PC-3 (cell line): ENCODE data around the gene OPALIN. TPM values are rescaled to one million over a fixed set of nuclear protein-coding genes. Genes with fewer than 3 reads are reported as not detected.

Source experiments
- ATAC-seq: fragments of 200-7000 bp; cut with Tn5 transposase; 2 replicates; pipeline ENCODE4 v1.9.1; 2020; ENCODE audit warnings: mild to moderate bottlenecking, moderate library complexity
- BruUV-seq: library from RNA; stranded (reverse); fragments of 400-500 nt; replicated peaks from 2 replicates; lab custom pipeline; 2021; lab: Mats Ljungman, UMichigan
- CTCF ChIA-PET: fragments of 300-600 bp; sonication (Branson Sonifier 250); formaldehyde crosslinking; loops from one replicate; lab custom pipeline; 2022; ENCODE audit warnings: antibody characterized with exemption; lab: Charles Lee
- POLR2A ChIA-PET: fragments of 300-600 bp; sonication (Branson Sonifier 250); formaldehyde crosslinking; loops from one replicate; lab custom pipeline; 2022; ENCODE audit warnings: antibody characterized with exemption; ENCODE audit not compliant: unreplicated experiment; lab: Charles Lee
- DNase-seq: peaks from one replicate; pipeline ENCODE4 v3.0.0-alpha.2; 2015
- H2AFZ ChIP-seq: fragments of 300-600 bp; sonication (generic); 2 replicates; pipeline ENCODE4 v1.6.0; 2016; ENCODE audit warnings: antibody characterized with exemption, low read length
- H3F3A ChIP-seq: fragments of 300-600 bp; sonication (generic); one replicate; pipeline ENCODE4 v1.6.0; 2017; ENCODE audit warnings: antibody characterized with exemption, low read length, control low read depth, mild to moderate bottlenecking; ENCODE audit not compliant: unreplicated experiment
- H3K27ac ChIP-seq: fragments of 300-600 bp; sonication (generic); 2 replicates; pipeline ENCODE4 v1.5.1; 2016; ENCODE audit warnings: mild to moderate bottlenecking, low read length
- H3K27me3 ChIP-seq: fragments of 300-600 bp; sonication (generic); 2 replicates; pipeline ENCODE4 v1.6.1; 2016; ENCODE audit warnings: low read length, mixed read lengths
- H3K36me3 ChIP-seq: fragments of 300-600 bp; sonication (generic); 2 replicates; pipeline ENCODE4 v1.6.1; 2016; ENCODE audit warnings: low read depth, mixed run types, low read length, mixed read lengths
- H3K4me1 ChIP-seq: fragments of 300-600 bp; sonication (generic); 2 replicates; pipeline ENCODE4 v1.5.1; 2016; ENCODE audit warnings: low read length; ENCODE audit not compliant: insufficient read depth
- H3K4me2 ChIP-seq: fragments of 300-600 bp; sonication (generic); 2 replicates; pipeline ENCODE4 v1.6.0; 2016; ENCODE audit warnings: low read length
- H3K4me3 ChIP-seq: fragments of 300-600 bp; sonication (generic); 2 replicates; pipeline ENCODE4 v1.5.1; 2016; ENCODE audit warnings: mild to moderate bottlenecking, low read length, mixed read lengths
- H3K79me2 ChIP-seq: fragments of 300-600 bp; sonication (generic); 2 replicates; pipeline ENCODE4 v1.6.1; 2017; ENCODE audit warnings: low read length, mixed read lengths
- H3K9ac ChIP-seq: fragments of 300-600 bp; sonication (generic); 2 replicates; pipeline ENCODE4 v1.6.0; 2016; ENCODE audit warnings: mild to moderate bottlenecking, low read length
- H3K9me2 ChIP-seq: fragments of 300-600 bp; sonication (generic); replicated peaks from 2 replicates; pipeline ENCODE4 v1.6.1; 2016; ENCODE audit warnings: mixed run types, low read length, mixed read lengths
- H3K9me3 ChIP-seq: fragments of 300-600 bp; sonication (generic); 2 replicates; pipeline ENCODE4 v1.6.1; 2016; ENCODE audit warnings: low read length, mixed read lengths
- H4K20me1 ChIP-seq: fragments of 300-600 bp; sonication (generic); 2 replicates; pipeline ENCODE4 v1.6.1; 2016; ENCODE audit warnings: low read length, mixed read lengths
- EZH2 ChIP-seq: fragments of 300-600 bp; sonication (generic); IDR thresholded peaks from one replicate; pipeline ENCODE4 v1.6.1; 2017; ENCODE audit warnings: antibody characterized with exemption, mild to moderate bottlenecking, low read length; ENCODE audit not compliant: unreplicated experiment
- EZH2phosphoT487 ChIP-seq: fragments of 300-600 bp; sonication (generic); IDR thresholded peaks from 2 replicates; pipeline ENCODE4 v1.6.1; 2018; ENCODE audit warnings: mild to moderate bottlenecking, antibody characterized with exemption, low read length, borderline replicate concordance
- intact Hi-C: fragments of 100-400 bp; cut with micrococcal nuclease; formaldehyde crosslinking; loops from 2 replicates; pipeline ENCODE4 v1.9.0; 2023
- total RNA-seq: library from RNA; depleted of rRNA; stranded (reverse); fragments of >200 nt; gene quantifications from 2 replicates; pipeline ENCODE4 v1.2.3, GENCODE V29; 2014; rRNA removed
- TF ChIP-seq, protein P1 (sequence below): fragments of 300-600 bp; sonication (generic); conservative IDR thresholded peaks from 2 replicates; pipeline ENCODE4 v1.5.1; 2017; ENCODE audit warnings: antibody characterized with exemption, low read depth, mild to moderate bottlenecking, low read length

OPALIN gene
- total RNA-seq, 1 experiment from 2014 or later = not detected

- no peak overlapping the region for H3K27ac ChIP-seq
- H3K4me3 ChIP-seq = no peak overlapping the region
- CTCF ChIA-PET = no interaction called here
- TF ChIP-seq, protein P1, sequence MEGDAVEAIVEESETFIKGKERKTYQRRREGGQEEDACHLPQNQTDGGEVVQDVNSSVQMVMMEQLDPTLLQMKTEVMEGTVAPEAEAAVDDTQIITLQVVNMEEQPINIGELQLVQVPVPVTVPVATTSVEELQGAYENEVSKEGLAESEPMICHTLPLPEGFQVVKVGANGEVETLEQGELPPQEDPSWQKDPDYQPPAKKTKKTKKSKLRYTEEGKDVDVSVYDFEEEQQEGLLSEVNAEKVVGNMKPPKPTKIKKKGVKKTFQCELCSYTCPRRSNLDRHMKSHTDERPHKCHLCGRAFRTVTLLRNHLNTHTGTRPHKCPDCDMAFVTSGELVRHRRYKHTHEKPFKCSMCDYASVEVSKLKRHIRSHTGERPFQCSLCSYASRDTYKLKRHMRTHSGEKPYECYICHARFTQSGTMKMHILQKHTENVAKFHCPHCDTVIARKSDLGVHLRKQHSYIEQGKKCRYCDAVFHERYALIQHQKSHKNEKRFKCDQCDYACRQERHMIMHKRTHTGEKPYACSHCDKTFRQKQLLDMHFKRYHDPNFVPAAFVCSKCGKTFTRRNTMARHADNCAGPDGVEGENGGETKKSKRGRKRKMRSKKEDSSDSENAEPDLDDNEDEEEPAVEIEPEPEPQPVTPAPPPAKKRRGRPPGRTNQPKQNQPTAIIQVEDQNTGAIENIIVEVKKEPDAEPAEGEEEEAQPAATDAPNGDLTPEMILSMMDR = no peak
- no peak for TF ChIP-seq EZH2phosphoT487
- no peak for TF ChIP-seq EZH2
- H2AFZ ChIP-seq = no peak overlapping the region
- H4K20me1 ChIP-seq = no peaks in the 10 kb centered on the region
- no peak overlapping the region for H3K4me2 ChIP-seq
- no peak overlapping the region for H3K9ac ChIP-seq
- H3K9me3 ChIP-seq = no peaks in the 10 kb centered on the region
- H3K9me2 ChIP-seq = no peaks in the 10 kb centered on the region
- DNase-seq (no peak), ATAC-seq (no peak)
- no peaks in the 10 kb centered on the region for H3K36me3 ChIP-seq
- H3K79me2 ChIP-seq = no peaks in the 10 kb centered on the region
- BruUV-seq = no TSS peak
- peaks cover 69% of the 10 kb centered on the region for H3K27me3 ChIP-seq
- intact Hi-C loops = loop anchor here (10.0 kb wide), 2 partner anchors 73 to 453 kb away; no protein-coding TSS in a partner anchor
- H3K4me1 ChIP-seq = no peaks in the 10 kb centered on the region
- no peaks in the 10 kb centered on the region for H3F3A ChIP-seq
- POLR2A ChIA-PET = no interaction called here
These were observed 61.3 kb downstream of the OPALIN start for GRCh38 chr10:96297486-96297885.

DNA sequence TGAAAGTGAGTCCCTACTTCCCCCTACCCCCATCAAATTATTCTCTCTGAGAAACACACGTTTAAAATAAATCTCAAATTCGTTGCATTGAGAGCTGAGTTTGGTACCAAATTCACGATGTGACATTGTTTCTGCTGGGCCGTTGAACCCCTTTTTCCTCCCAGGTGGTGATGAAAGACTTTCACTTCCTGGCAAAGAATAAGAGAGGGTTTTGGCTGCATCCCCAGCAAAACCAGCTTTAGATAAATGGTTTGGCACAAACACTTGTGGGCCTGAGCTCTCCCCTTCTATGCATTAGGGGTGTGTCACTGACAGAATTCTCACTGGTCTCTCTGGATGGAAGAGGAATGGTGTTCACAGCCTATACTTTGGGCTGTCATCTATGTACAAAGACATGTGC, 63.3 kb downstream of the OPALIN start:
- Histone ChIP-seq H2AFZ (no peak overlapping the region), H3K4me2 (no peak overlapping the region), H3F3A (no peaks in the 10 kb centered on the region), H3K9me3 (no peaks in the 10 kb centered on the region), H3K79me2 (no peaks in the 10 kb centered on the region), H3K9ac (no peak overlapping the region), H3K9me2 (no peaks in the 10 kb centered on the region), H3K36me3 (no peaks in the 10 kb centered on the region), H3K27ac (no peak overlapping the region), H4K20me1 (no peaks in the 10 kb centered on the region), H3K4me3 (no peak overlapping the region), H3K27me3 (peaks cover 66% of the 10 kb centered on the region), H3K4me1 (no peaks in the 10 kb centered on the region)
- ATAC-seq (no peak), DNase-seq (no peak)
- ChIA-PET CTCF (interaction anchor here (1.0 kb wide), 1 partner anchor 66 kb away, joined by 3 read pairs; no protein-coding TSS in a partner anchor), POLR2A (no interaction called here)
- TF ChIP-seq EZH2phosphoT487 (no peak), EZH2 (no peak)
- TF ChIP-seq, protein P1 = no peak
- intact Hi-C loops = loop anchor here (10.0 kb wide), 2 partner anchors 71 to 451 kb away; no protein-coding TSS in a partner anchor
- BruUV-seq = no TSS peak

Other genes starting within 250 kb of the OPALIN start
- gene ZNF518A, start 228.7 kb downstream of the OPALIN start, total RNA-seq = 0.69 TPM in 2 replicates
- gene BLNK, start 87.4 kb downstream of the OPALIN start, total RNA-seq = not detected in 2 replicates
- not detected in 2 replicates for gene DNTT, start 54.6 kb downstream of the OPALIN start, total RNA-seq
- 0.18 TPM in 1 of 2 replicates, not detected in the other for gene TLL2, start 154.9 kb upstream of the OPALIN start, total RNA-seq
- 39.2 and 47.0 TPM in 2 replicates for gene TM9SF3, start 228.0 kb upstream of the OPALIN start, total RNA-seq